ENCODE results near the gene DEPDC1. TPM values are rescaled to one million over a fixed set of nuclear protein-coding genes. Genes with fewer than 3 reads are reported as not detected.

The DEPDC1 gene
- total RNA-seq, 1 experiment from 2014 or later: 61.9 TPM

- Histone ChIP-seq H3K4me2 (ENCODE audit: low read length) (no peak within 1 kb of the TSS), H3K27ac (ENCODE audit: low read depth, low read length) (no peak within 1 kb of the TSS), H3K9ac (ENCODE audit: low read length) (no peak within 1 kb of the TSS), H3K9me2 (ENCODE audit: insufficient read depth) (no peaks in the 10 kb centered on the region), H3K27me3 (ENCODE audit: insufficient read depth, low read length) (no peaks in the 10 kb centered on the region), H3K4me3 (replicated peaks in 1 of 2; ENCODE audit: low read depth in 1 of 2, low read length in 2 of 2) (no peak within 1 kb of the TSS), H3K4me1 (ENCODE audit: control insufficient read depth in 1 of 2, insufficient read depth in 2 of 2, low read length in 2 of 2) (no peaks in the 10 kb centered on the region), H4K20me1 (ENCODE audit: insufficient read depth) (no peaks in the 10 kb centered on the region), H3K79me2 (ENCODE audit: insufficient read depth, low read length) (no peaks in the 10 kb centered on the region; the same call in 1 of the 2 replicates), H3K9me3 (ENCODE audit: control insufficient read depth in 1 of 2, insufficient read depth in 1 of 2, low read depth in 1 of 2, low read length in 2 of 2) (no peaks in the 10 kb centered on the region), H3K36me3 (ENCODE audit: control insufficient read depth in 1 of 2, insufficient read depth in 2 of 2, low read length in 2 of 2) (peaks cover 2 to 15% of the 10 kb centered on the region in 2 experiments; a peak in 3 of 4 replicates), H2AFZ (ENCODE audit: low read depth, low read length, poor library complexity, severe bottlenecking) (no peak within 1 kb of the TSS)
- DNase-seq (ENCODE audit: low read depth, low spot score) (no peak), ATAC-seq (no peak)
- ChIA-PET POLR2A (no interaction called here), RAD21 (ENCODE audit: low non-redundant PET in 1 of 2, low total read pairs in 2 of 2, uncharacterized antibody in 2 of 2, unreplicated experiment in 2 of 2) (no interaction called here), CTCF (no interaction called here)
- 0 out of 2 replicates have a peak, but pooled peaks have one; percentile 7 for TF ChIP-seq POLR2AphosphoS5 (IDR thresholded peaks at IDR 0.05; ENCODE audit: low read depth, low read length)
- no peak for TF ChIP-seq POLR2A (IDR thresholded peaks at IDR 0.05; ENCODE audit: borderline replicate concordance, extremely low read depth, insufficient read depth, insufficient read length)
- no TSS peak for BruUV-seq (replicated peaks)
- intact Hi-C loops (cut with micrococcal nuclease): loop anchor here (10.0 kb wide), 1 partner anchor 595 kb away; no protein-coding TSS in a partner anchor
Measured at GRCh38 chr1:68449901-68450300, 47.0 kb downstream of the DEPDC1 start, which contains the start of gene RPE65. Gene RPE65 (minus strand): TSS chr1:68449954. CDS start chr1:68449905, 49 bp downstream.

GRCh38 chr1:68448365-68448764 is 48.5 kb downstream of the DEPDC1 start:
- ChIA-PET POLR2A (no interaction called here), RAD21 (ENCODE audit: low non-redundant PET in 1 of 2, low total read pairs in 2 of 2, uncharacterized antibody in 2 of 2, unreplicated experiment in 2 of 2) (no interaction called here), CTCF (no interaction called here)
- H3K9ac ChIP-seq (ENCODE audit: low read length): no peak overlapping the region
- no peaks in the 10 kb centered on the region for H3K9me2 ChIP-seq (ENCODE audit: insufficient read depth)
- H4K20me1 ChIP-seq (ENCODE audit: insufficient read depth): peaks cover 4% of the 10 kb centered on the region; the same call in 1 of the 2 replicates
- no peak for TF ChIP-seq ZNF274 (IDR thresholded peaks at IDR 0.05; ENCODE audit: low read depth, low read length)
- TF ChIP-seq CTCF (IDR thresholded peaks at IDR 0.05 in 2 of 3, conservative IDR thresholded peaks at IDR 0.05 in 1 of 3; ENCODE audit: borderline replicate concordance in 1 of 3, insufficient read depth in 1 of 3, low read depth in 2 of 3, low read length in 2 of 3): peak in 1 of 3 experiments; percentile 9; a peak in 1 of 6 replicates
- ATAC-seq: peak; percentile 45; the same call in 1 of the 2 replicates
- no peak overlapping the region for H3K27ac ChIP-seq (ENCODE audit: low read depth, low read length)
- intact Hi-C loops (cut with micrococcal nuclease): loop anchor here (10.0 kb wide), 1 partner anchor 594 kb away; no protein-coding TSS in a partner anchor
- no peaks in the 10 kb centered on the region; the same call in 1 of the 2 replicates for H3K79me2 ChIP-seq (ENCODE audit: insufficient read depth, low read length)
- H3K9me3 ChIP-seq (ENCODE audit: control insufficient read depth in 1 of 2, insufficient read depth in 1 of 2, low read depth in 1 of 2, low read length in 2 of 2): no peaks in the 10 kb centered on the region
- H3K4me2 ChIP-seq (ENCODE audit: low read length): no peak overlapping the region
- H3K36me3 ChIP-seq (ENCODE audit: control insufficient read depth in 1 of 2, insufficient read depth in 2 of 2, low read length in 2 of 2): peaks cover 6 to 28% of the 10 kb centered on the region in 2 experiments; a peak in 3 of 4 replicates
- no peak for DNase-seq (ENCODE audit: low read depth, low spot score)
- H2AFZ ChIP-seq (ENCODE audit: low read depth, low read length, poor library complexity, severe bottlenecking): no peak overlapping the region
- H3K27me3 ChIP-seq (ENCODE audit: insufficient read depth, low read length): no peaks in the 10 kb centered on the region
- no TSS peak for BruUV-seq (replicated peaks)
- H3K4me3 ChIP-seq (replicated peaks in 1 of 2; ENCODE audit: low read depth in 1 of 2, low read length in 2 of 2): no peak overlapping the region
- peaks cover under 1 to 1% of the 10 kb centered on the region in 2 experiments; a peak in 1 of 4 replicates for H3K4me1 ChIP-seq (ENCODE audit: control insufficient read depth in 1 of 2, insufficient read depth in 2 of 2, low read length in 2 of 2)

All from HCT116 (cell line).